ENCODE data around the gene ARHGAP5.
A peak's percentile ranks its signal among the peaks of the same experiment; 100 is the strongest.

ARHGAP5 gene

DNA sequence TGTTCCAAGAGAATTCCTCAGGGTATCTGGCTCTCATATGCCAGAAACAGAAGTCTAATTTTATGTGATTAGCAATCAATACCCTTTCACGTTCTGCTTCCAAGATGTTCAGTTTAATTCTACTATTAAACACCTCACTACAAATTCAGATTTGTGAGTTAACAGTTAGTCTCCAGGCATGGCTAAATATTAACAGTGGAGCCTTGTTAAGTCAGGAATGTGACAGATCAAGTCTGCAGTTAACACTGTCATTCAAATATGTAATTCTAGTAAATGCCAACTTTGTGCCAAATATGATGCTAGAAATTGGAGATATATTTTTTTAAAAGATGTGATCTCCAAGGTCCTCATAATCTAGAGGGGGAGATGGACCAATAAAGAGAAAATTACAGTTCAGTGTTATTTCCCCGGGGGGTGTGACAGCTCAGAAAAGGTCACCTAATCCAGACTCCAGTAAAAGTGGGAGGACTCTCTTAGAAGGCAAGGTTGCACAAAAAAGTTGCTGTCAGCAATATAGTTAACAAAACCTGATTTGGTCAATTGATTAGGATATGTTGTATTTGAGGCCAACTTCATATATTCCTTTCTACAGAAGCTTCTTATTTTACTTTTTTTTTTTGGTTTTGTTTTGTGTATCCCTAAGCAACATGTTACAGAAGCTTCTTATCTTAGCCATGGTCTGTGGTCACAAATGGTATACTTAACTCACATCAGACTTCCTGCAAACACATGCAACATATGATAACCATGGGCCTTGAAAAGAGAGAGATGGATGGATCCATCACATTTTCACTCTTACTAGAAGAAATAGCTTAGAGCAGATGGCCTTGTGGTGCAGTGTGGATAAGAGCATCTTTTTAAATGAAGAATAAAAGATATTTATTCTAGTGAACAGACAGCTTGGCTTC lies 106.3 kb downstream of the ARHGAP5 start:
- no peak for DNase-seq (ENCODE audit: low read depth, low spot score)

DNA sequence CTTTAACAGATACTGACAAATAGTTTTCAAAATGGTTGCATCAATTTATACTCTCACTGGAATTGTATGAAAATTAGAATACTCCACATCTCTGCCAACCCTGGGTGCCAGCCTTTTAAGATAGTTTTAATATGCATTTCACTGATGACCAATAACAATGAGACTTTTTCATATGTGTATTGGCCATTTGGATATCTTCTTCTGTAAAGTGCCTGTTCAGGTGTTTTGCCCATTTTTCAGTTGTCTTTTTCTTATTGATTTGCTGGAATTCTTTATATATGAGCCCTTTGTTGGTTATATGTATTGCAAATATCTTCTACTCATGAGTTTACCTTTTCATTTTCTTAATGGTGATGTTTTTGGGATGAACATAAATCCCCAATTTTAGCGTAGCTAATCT lies 108.0 kb downstream of the ARHGAP5 start:
- DNase-seq (ENCODE audit: low read depth, low spot score), result no peak

DNA sequence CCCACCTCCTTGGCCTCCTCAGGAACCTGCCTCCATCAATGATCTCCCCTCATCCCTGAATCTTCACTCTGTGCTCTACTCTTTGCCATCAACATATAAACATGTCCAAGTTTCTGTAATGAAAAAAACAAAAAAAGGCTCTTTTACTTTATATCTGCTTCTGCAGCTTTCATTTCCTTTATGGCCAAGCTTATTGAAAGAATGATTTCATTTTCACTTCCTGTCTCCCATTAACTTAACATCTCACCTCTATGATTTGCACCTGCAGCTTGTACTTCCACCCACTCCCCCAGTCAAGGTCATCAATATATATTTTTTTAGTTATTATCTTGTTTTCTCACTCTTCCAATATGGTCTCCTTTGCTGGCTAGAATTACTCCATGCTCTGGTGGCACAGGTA lies 109.1 kb downstream of the ARHGAP5 start:
- no peak for DNase-seq (ENCODE audit: low read depth, low spot score)

DNA sequence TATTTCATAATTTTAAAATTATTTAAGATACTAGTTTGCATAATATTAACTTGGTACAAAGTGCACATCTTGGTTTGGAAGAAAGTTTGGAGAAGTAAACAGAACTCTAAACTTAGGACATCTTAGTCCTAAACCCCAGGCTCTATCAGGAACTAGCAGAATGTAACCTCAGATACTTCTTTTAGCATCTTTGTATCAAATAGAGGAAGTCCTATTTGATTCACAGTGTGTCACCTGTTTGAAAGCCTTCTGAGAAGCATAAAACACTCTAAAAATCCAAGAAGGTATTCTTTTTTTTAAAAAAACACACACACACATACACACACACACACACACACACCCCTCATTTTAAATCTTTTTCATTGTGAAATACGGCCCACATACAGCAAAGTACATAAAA lies 112.7 kb downstream of the ARHGAP5 start:
- DNase-seq (ENCODE audit: low read depth, low spot score), result no peak

DNA sequence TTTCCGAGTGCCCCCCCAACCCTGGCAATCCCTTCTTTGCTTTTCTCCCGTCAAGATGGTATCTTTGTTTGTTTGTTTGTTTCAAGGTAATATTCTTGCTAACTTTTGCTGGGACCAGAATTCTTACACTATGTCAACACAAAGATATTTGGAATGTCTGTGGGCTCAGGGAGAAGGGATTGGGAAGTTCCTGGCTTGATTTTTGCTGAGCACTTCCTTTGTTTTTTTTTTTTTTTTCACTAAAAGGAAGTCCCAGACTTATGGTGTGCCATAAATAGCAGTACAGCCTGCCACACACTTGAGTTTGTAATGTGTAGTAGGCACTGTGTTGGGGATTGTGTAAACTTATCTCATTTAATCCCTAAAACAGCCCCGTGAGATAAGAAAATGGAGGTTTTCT lies 113.6 kb downstream of the ARHGAP5 start:
- no peak for DNase-seq (ENCODE audit: low read depth, low spot score)

DNA sequence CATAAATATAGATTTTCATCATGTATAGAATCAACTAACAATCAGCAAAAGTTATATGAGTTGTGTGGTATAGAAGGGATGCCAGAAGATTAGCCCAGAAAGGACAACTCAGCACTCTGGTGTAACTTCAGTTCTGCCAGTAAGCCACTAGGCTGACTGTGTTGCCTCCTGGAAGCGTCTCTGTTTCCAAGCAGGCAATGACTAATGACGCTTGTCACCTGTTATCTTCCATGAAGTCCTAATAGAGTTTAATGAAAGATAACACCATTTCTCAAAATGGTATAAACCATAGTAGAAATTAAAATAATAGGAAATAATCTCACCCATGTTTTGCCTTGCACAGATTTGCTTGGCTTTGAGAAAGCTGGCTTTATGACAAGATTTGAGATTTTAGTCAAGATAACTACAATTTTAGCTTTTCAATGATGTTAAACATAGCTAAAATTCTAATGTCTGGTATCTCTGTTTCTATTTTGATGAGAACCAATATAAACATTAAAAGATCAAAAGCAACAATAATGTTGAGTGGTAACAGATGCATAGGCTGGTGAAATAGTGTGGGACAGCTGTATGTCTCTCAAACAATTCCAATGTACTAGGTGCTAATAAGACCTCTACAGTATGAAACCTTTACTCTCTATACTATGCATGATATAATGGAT lies 115.7 kb downstream of the ARHGAP5 start:
- no peak for DNase-seq (ENCODE audit: low read depth, low spot score)

DNA sequence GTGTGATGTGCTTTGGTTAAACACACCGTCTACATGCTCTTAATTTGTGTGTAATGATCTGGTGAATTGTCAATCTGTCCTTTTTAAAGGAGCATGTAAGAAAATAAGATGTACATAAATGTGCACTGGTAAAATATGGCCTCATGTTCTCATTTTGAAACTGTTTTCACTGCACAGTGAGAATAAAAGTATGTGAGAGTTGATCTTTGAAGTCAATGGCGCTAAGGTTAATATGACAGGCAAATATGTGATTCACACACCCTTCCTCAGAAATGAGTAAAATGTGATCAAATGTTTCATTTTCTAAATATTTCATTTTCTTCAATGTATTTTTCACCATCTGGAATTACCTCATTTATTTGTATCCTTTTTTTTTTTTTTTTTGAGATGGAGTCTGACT lies 116.4 kb downstream of the ARHGAP5 start:
- no peak for DNase-seq (ENCODE audit: low read depth, low spot score)

DNA sequence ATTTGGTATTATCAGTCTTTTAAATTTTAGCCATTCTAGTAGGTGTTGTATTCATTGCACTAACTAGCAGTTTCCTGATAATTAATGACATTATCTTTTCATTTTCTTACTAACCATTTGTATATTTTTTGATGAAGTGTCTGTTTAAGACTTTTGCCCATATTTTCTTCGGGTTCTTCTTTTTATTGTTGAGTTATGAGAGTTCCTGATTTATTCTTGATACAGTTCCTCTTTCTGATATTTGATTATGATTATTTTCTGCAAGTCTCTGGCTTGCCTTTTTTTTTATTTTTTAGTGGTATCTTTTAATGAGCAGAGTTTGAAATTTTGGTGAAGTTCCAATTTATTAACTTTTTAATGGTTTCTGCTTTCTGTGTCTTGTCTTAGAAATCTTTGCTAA lies 118.5 kb downstream of the ARHGAP5 start:
- no peak for DNase-seq (ENCODE audit: low read depth, low spot score)

DNA sequence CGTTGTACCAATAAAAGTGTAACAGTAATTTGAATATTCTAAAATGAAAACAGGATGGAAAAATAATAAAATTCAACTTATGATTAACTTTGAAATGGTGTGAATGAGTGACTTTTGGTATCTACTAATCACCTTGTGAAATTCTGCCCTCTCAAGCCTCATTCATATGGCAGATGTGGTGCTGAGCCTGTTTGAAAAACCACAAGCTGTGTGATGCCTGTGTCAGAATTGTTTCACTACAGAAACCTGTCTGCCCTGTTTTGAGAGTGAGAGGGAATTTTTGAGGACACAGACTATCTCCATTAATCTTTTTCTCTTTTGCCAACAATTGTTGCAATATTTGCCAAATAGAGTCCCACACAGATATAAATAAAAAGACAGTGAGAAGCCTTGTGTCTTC lies 120.8 kb downstream of the ARHGAP5 start:
- no peak for DNase-seq (ENCODE audit: low read depth, low spot score)

DNA sequence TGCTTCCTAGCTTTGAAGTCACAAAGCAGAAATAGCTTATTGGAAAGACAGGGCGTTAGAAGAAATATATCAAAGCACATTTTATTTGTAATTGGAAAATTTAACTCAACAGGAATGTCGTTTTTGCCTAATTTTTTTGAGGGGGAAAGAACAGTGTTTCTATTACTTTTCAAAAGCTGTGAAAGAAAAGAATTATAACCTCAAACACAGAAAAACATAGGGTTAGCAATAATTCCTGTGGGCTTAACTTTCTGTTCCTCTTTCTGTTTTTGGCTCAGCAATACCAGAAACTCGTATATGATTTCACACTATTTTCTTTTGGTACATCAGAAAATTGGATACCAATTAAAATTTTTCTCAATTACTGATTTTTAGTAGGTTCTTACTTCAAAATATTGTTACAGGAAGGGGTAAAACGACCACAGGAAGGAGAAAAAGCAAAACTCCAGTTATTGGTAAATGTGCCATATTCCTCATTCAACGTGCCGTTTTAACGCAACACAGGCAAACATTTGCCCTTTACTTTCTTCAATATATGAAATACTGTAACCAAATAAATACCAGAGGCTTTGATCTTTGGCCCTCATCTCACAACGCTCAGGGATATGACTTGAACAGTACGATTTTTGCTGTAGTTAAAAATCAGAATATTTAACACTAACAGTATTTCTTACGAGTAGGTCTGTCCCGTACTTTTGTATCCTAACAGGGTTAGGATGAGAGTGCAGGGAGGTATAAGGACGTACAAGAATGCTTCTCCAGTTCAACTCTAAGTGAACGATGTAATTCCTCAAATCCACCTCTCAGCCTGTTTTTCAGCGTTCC lies 123.5 kb downstream of the ARHGAP5 start:
- no peak for DNase-seq (ENCODE audit: low read depth, low spot score)

DNA sequence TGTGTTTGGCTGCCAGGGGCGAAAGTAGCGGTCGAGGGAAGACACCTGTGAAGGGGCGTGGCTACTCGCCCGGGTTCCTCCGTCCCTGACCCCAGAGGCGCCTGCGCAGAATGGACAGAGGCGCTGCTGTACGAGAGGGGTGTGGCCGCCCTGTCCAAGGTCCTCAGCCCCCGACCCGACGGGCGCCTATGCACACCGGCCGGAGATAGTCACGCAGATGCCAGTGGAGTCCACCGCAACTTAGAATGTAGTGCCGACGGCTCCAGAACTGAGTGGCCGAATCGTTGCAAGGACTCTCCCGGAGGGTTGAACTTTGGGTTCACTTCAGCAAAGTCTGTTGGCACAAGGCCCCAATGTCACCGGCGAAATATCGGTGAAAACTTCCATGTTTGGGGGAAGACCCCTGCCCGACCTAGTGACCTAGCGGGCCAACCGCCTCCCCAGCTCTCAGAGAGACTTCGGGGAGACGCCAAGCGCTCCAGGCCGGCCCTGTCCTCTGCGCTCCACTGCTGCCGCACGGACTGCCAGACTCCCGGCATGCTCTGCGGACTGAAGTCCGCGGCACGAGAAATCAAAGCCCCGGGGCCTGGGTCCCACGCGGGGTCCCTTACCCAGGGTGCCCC lies 124.2 kb downstream of the ARHGAP5 start:
- peak; percentile 60 for DNase-seq (ENCODE audit: low read depth, low spot score)

DNA sequence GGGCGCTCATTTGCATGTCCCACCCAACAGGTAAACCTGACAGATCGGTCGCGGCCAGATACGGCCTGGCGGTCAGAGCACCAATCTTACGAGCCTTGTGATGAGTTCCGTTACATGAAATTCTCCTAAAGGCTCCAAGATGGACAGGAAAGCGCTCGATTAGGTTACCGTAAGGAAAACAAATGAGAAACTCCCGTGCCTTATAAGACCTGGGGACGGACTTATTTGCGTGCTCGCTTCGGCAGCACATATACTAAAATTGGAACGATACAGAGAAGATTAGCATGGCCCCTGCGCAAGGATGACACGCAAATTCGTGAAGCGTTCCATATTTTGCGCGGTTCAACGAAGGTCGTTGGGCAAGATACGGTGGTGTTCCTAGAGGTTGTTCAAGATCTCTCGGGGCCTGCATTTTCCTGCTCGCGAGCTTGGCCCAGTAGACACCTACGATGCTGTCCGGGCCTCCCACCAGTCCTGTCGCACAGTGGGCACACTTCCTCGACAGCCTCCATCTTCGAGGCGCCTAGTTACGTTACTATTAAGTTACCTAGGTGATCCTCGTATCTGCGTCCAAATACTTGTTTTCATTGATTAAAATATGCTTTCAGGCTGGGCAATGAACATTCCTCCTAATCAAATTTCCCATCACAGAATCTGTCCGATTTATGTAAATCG lies 124.8 kb downstream of the ARHGAP5 start, which contains the start of gene RNU6-7:
Gene RNU6-7 (plus strand): TSS at position 230 of the 675 bp plus-strand sequence.
- peak; percentile 42 for DNase-seq (ENCODE audit: low read depth, low spot score)

DNA sequence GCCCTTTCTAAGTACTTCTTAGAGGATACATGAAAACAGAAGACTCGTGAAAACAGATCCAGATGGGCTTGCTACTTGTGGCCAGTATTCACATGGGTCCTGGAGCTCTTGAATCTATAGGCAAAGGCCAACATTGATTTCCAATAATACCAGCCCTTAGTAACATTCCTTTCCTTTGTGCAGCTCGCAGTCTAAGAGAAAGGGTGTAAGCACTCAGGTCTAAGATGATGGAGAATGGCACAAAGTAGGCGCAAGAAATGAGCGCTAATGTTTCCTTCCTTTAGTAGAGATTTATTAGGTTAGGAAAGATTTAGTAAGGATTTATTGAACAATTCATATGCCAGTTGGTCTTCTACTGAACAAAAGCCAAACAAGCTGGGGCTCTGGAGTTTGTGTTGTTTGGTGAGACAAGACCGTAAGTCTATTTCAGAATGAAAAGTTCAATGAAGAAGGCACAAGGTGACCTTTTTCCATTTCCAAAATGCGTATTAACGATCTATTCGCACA lies 125.4 kb downstream of the ARHGAP5 start:
- no peak for DNase-seq (ENCODE audit: low read depth, low spot score)

DNA sequence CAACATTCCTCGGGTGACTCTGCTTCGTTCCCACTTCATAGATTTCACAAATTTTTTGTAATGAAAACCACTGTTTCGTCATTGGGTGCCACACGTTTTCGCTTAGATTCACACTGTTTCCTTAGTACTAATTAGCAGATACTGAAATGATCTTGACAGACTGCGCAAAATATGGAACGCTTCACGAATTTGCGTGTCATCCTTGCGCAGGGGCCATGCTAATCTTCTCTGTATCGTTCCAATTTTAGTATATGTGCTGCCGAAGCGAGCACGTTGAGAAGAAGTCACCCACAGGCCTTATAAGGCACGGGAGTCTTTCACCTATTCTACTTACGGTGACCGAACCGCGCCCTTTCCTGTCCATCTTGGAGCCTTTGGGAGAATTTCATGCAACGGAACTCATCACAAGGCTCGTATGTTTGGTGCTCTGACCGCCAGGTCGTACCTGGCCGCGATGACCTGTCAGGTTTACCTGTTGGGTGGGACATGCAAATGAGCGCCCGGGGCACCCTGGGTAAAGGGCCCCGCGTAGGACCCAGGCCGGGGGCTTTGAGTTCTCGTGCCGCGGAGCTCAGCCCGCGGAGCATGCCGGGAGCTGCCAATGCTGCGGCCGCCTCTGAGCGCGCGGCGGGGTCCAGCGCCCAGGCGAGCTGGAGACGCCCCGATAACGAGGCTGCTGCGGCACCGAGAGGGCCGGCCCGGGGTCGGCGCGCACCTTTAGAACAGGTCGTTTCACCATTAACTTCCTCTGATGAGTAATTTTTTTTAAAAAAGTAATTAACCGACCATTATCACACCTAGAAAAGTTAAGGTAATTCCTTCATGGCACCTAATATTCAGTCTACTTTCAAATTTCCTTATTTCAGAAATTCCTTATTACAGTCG lies 126.1 kb downstream of the ARHGAP5 start, which contains the start of gene RNU6-8:
Gene RNU6-8 (minus strand): TSS at position 272 of the 885 bp plus-strand sequence.
- DNase-seq (ENCODE audit: low read depth, low spot score), result peak; percentile 75

DNA sequence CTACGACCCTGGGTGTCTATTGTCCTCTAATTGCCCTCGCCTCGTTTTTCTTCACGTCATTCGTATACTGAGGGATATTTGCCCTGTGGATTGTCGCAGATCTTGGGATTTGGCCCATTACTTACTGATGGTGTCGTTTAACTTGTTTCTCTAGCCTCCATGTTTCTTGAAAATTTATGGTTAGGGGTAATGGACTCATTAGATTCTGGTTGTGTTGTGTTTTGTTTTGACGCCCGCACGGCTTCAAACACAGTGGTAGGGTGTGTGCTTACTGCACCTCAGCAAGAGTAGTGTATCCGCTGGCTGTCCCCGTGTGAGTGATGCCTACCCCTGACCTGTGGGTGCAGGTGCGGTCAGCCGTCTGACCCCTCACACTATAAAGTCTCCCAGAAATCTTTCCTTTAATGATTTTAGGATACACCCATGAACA lies 126.8 kb downstream of the ARHGAP5 start:
- DNase-seq (ENCODE audit: low read depth, low spot score), result no peak

DNA sequence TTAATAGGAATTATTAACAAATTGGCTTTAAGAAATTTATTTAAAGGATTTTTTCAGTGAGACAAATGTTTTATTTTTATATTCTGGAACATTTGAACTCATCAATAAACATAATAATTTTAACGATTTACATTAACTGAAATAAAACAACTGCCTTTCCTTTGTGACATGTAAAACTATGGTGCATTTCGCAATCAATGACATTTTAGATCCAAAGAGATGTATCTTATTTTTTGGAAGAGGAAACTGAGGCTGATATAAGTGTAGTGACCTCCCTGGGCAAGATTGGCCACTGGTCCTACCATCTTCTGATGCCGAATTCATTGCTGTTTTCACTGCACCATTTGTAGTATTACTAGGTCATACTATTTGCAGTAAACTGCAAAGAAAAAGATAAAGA lies 128.4 kb downstream of the ARHGAP5 start:
- no peak for DNase-seq (ENCODE audit: low read depth, low spot score)

DNA sequence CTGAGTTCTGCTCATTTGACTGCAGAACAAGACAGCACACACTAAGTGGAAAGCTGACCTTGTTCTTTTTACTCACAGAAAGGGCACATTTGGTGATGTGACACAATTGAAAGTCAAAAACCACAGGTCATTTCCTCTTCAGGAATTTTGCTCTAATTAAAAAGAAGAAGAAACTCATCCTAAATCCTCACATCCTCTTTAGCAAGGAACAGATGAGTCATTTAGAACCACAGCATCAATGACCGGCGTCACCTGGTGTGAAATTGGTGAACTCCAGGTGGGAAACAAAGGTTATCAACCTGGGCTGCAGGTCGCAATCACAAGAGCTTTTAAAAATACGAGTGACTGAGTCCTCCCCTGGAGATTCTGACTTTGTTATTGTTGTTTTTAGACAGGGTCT lies 128.9 kb downstream of the ARHGAP5 start:
- DNase-seq (ENCODE audit: low read depth, low spot score), result no peak

DNA sequence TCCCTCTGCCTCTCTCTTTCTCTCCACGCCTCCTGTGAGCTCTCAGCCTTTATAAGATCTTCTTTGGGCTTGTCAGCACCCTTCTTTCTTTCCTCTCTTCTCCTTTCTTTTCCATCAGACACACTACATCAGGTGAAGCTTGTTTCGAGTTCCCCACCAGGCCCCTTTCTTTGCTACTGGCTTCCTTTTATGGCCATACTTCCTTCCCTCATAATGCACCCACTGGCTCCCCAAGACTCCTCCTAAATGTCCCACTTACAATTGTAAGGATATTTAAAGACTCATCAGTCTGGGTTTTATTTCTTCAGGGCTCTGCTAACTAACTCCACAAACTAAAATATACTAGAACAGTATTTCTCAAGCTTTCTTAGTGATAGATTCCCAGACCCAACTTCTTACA lies 129.4 kb downstream of the ARHGAP5 start:
- DNase-seq (ENCODE audit: low read depth, low spot score), result no peak

DNA sequence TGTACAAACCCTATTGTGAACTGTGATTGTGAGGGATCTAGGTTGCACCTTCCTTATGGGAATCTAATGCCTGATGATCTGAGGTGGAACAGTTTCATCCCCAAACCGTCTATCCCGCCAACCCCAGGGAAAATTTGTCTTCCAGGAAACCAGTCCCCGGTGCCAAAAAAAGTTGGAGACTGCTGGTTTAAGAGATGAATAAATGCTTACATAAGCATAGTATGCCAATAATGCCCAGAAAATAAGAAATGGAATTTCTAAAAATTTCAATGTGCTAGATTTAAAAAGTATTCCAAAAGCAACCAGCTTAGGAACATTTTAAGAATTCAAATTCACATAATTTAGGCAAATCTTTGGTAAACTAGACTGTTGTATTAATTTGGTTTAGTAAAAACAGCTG lies 131.4 kb downstream of the ARHGAP5 start:
- no peak for DNase-seq (ENCODE audit: low read depth, low spot score)
